Mammary epithelial cell (primary cell): ENCODE results near the gene MLLT10.

Source experiments
- CTCF ChIP-seq, 2 donors: IDR thresholded peaks in 1 of 2; conservative IDR thresholded peaks in 1 of 2; 2 replicates each; pipeline ENCODE4 v1.5.1; 2011 to 2012; ENCODE audit warnings: inconsistent platforms in 2 of 2, low read length in 2 of 2, mild to moderate bottlenecking in 2 of 2, control low read depth in 1 of 2, low read depth in 1 of 2; ENCODE audit not compliant: insufficient read depth in 1 of 2; ENCODE audit errors: extremely low read depth in 1 of 2
- EZH2 ChIP-seq: IDR thresholded peaks from 2 replicates; pipeline ENCODE4 v1.6.1; 2012; ENCODE audit warnings: low read length, inconsistent platforms, borderline replicate concordance

GRCh38 chr10:21505711-21506278, 28.2 kb upstream of the MLLT10 start:
- TF ChIP-seq CTCF (conservative IDR thresholded peaks at IDR 0.05 in 1 of 2, IDR thresholded peaks at IDR 0.05 in 1 of 2; ENCODE audit: extremely low read depth in 1 of 2, insufficient read depth in 1 of 2, low read depth in 1 of 2, low read length in 2 of 2) (no peak), EZH2 (no peak)
